Measurements from ENCODE around the gene STPG3. TPM values are rescaled to one million over a fixed set of nuclear protein-coding genes. Genes with fewer than 3 reads are reported as not detected.

STPG3 gene
- total RNA-seq, 1 donor from 2014 or later = not detected

DNA sequence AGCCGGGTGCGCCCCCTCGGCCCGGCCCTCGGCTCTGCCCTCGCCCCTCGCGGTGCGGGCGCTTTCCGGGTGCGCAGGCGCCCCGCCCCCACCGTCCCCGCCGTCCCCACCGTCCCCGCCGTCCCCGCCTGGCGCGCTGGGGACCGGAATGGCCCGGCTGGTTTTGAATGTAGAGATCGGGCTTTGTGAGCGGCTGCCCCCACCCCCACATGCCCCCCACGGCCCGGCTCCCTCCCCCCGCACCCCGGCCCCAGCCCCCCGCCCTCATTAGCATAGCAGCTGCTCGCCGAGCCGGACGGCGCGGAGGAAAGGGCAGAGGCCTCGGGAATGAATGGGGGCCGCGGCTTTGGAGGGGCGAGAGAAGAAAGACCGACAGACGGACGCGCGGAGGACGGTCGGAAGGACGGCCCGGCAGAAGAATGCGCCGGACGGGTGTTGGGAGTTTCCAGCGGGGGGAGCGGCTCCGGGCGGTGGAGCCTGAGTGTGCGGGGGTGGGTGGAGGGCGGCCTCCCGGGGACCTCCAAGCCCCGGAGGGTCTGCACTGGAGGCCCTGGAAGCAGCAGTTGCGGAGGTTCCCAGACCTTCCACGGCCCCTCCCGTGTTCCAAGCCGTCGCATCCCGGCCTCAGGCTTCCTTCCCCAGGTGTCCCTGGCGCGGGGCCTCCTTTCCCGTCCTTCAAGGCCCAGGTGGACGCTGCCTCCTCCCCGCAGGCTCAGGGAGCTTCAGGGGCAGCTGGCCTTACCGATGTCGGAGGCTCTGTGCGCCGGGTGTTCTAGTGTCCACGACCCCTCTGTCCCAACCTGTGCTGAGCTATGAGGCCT lies 45.0 kb downstream of the STPG3 start:
- Mint-ChIP-seq H3K27ac (ENCODE audit: unreplicated experiment) (peak overlapping the region; percentile 72), H3K36me3 (ENCODE audit: low read depth, unreplicated experiment) (peaks cover 18% of the 10 kb centered on the region), H3K4me3 (ENCODE audit: unreplicated experiment) (peak overlapping the region; percentile 81), H3K9me3 (ENCODE audit: unreplicated experiment) (no peaks in the 10 kb centered on the region), H3K27me3 (ENCODE audit: unreplicated experiment) (peaks cover 12% of the 10 kb centered on the region), H3K4me1 (ENCODE audit: unreplicated experiment) (peaks cover 30% of the 10 kb centered on the region)
- TF ChIP-seq, protein P1, sequence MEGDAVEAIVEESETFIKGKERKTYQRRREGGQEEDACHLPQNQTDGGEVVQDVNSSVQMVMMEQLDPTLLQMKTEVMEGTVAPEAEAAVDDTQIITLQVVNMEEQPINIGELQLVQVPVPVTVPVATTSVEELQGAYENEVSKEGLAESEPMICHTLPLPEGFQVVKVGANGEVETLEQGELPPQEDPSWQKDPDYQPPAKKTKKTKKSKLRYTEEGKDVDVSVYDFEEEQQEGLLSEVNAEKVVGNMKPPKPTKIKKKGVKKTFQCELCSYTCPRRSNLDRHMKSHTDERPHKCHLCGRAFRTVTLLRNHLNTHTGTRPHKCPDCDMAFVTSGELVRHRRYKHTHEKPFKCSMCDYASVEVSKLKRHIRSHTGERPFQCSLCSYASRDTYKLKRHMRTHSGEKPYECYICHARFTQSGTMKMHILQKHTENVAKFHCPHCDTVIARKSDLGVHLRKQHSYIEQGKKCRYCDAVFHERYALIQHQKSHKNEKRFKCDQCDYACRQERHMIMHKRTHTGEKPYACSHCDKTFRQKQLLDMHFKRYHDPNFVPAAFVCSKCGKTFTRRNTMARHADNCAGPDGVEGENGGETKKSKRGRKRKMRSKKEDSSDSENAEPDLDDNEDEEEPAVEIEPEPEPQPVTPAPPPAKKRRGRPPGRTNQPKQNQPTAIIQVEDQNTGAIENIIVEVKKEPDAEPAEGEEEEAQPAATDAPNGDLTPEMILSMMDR (IDR thresholded peaks at IDR 0.05; ENCODE audit: unreplicated experiment) = no peak
- DNase-seq (ENCODE audit: low spot score) = peak; percentile 49

DNA sequence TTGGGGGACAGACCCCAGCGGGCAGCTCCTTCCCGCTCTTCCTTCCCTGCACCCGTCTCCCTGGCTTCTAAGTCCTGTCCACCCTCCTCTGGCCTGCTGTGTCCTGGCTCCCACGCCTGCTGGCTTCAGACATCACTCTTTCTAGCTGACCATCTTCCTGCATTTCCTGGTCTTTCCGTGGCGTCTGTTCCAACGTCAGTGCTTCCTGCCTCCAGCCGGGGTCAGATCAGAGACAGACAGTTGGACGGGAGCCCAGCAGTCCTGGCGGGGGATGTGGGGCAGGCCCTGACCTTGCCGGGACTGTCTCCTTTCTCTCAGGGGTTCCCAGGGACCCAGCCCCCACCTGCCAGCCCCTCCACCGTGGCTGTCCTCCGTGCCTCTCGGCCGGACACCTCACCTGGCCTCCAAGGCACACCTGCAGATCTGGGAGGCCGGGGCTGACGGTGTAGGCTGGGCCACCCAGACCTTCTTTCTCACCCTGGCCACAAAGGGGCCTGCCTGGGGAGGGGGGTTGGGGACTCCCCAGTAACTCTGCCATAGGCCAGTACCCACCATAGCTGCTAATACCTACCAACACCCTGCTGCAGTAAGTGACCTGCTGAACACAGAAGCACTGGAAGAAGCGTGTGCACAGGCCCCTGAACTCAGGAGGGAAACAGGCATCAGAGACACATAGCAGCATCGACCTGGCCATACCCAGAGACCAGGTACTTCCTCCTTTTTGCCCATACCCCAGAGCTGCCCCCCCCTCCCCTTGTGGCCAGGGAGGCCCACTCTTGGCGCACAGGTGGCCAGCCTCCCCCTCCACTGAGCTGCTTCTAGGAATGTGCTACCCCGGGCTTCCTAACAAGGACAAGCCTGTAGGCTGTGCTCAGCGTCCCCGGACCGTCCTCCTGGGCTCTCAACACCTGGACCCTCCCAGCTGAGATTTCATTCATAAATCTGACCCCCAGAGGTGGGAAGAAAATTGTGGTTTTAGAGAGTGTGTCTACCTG lies 45.9 kb downstream of the STPG3 start:
- Mint-ChIP-seq H3K4me3 (ENCODE audit: unreplicated experiment) (peak overlapping the region; percentile 81), H3K9me3 (ENCODE audit: unreplicated experiment) (no peaks in the 10 kb centered on the region), H3K36me3 (ENCODE audit: low read depth, unreplicated experiment) (peaks cover 18% of the 10 kb centered on the region), H3K27ac (ENCODE audit: unreplicated experiment) (peak overlapping the region; percentile 72), H3K27me3 (ENCODE audit: unreplicated experiment) (peaks cover 12% of the 10 kb centered on the region), H3K4me1 (ENCODE audit: unreplicated experiment) (peaks cover 30% of the 10 kb centered on the region)
- TF ChIP-seq, protein P1 (IDR thresholded peaks at IDR 0.05; ENCODE audit: unreplicated experiment) = no peak
- peak; percentile 47 for DNase-seq (ENCODE audit: low spot score)

DNA sequence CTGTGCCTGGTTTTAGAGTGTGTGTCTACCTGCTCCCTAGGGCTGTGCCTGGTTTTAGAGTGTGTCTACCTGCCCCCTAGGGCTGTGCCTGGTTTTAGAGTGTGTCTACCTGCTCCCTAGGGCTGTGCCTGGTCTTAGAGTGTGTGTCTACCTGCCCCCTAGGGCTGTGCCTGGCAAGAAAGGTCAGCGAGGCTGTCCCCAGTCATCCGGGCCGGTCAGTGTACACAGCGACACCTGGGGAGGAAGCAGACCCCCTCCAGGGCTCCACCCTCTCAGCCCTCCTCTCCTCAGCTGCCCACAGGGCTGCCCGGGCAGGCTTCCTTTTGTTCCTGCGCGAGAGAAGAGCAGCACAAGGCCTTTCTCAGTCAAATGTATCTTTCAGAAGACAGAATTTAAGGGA lies 46.9 kb downstream of the STPG3 start:
- H3K4me3 Mint-ChIP-seq (ENCODE audit: unreplicated experiment) = peak overlapping the region; percentile 99
- H3K27me3 Mint-ChIP-seq (ENCODE audit: unreplicated experiment) = peaks cover 11% of the 10 kb centered on the region
- TF ChIP-seq, protein P1 (IDR thresholded peaks at IDR 0.05; ENCODE audit: unreplicated experiment) = no peak
- peaks cover 18% of the 10 kb centered on the region for H3K36me3 Mint-ChIP-seq (ENCODE audit: low read depth, unreplicated experiment)
- H3K27ac Mint-ChIP-seq (ENCODE audit: unreplicated experiment) = no peak overlapping the region
- DNase-seq (ENCODE audit: low spot score) = no peak
- H3K9me3 Mint-ChIP-seq (ENCODE audit: unreplicated experiment) = no peaks in the 10 kb centered on the region
- H3K4me1 Mint-ChIP-seq (ENCODE audit: unreplicated experiment) = peaks cover 31% of the 10 kb centered on the region

DNA sequence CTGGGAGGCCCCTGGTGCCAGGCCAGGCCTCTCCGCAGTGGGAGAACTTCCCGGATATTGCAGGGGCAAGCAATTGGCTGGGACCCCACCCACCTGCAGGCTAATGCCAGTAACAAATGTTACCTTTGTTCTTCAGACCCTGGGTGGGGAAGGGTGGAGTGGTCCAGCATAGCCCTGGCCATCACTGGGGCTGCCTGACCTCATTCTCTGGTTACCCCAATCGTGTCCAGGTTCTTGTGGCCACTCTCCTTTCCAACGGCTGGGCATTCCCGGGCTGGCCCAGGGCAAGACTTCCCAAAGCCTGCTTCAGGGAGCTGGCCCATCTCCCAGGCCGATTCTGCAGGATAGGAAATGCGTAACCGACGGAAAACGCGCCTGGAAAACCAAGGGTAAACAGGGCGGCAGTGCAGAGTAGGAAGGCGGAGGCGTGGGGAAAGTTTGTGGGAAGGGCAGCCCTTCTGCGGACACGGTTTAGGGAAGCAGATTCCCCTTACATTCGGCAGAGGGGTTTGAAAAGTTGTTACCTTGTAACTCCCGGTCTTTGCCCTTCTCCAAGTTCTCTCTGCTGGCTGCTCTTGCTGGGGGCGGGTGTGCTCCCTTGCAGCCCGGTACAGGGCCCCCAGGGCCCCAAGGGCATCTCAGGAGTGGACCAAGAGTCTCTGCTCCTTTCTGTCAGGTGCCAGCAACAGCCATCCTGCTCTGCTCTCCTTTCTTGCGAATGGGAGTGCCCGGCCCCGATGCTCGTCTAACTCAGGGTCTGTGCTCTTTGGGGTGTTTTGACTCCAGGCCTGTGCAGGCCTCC lies 47.5 kb downstream of the STPG3 start:
- TF ChIP-seq, protein P1 (IDR thresholded peaks at IDR 0.05; ENCODE audit: unreplicated experiment) = no peak
- Mint-ChIP-seq H3K9me3 (ENCODE audit: unreplicated experiment) (no peaks in the 10 kb centered on the region), H3K36me3 (ENCODE audit: low read depth, unreplicated experiment) (peaks cover 18% of the 10 kb centered on the region), H3K27ac (ENCODE audit: unreplicated experiment) (no peak overlapping the region), H3K4me3 (ENCODE audit: unreplicated experiment) (peak overlapping the region; percentile 99), H3K27me3 (ENCODE audit: unreplicated experiment) (peaks cover 9% of the 10 kb centered on the region), H3K4me1 (ENCODE audit: unreplicated experiment) (peaks cover 37% of the 10 kb centered on the region)
- no peak for DNase-seq (ENCODE audit: low spot score)

All from endothelial cell (in vitro differentiated cells).